OCI-LY3 (cell line): Measurements from ENCODE around the gene MYH6.

Source experiments
- H2AFZ ChIP-seq: fragments of 200-600, 300-600 bp; shearing (Covaris generic); 2 replicates; pipeline ENCODE4 v1.6.0; 2014; ENCODE audit warnings: antibody characterized with exemption, low read depth, low read length
- H3K27ac ChIP-seq: fragments of 200-600, 300-600 bp; sonication (generic); 2 replicates; pipeline ENCODE4 v1.5.1; 2014; ENCODE audit warnings: mild to moderate bottlenecking, low read length, moderate library complexity, mixed read lengths
- H3K27me3 ChIP-seq: fragments of 200-600, 300-600 bp; sonication (generic); 2 replicates; pipeline ENCODE4 v1.6.1; 2014; ENCODE audit warnings: low read depth, low read length, mixed read lengths
- H3K36me3 ChIP-seq: fragments of 200-600, 300-600 bp; sonication (generic); replicated peaks from 2 replicates; pipeline ENCODE3; 2014; ENCODE audit warnings: low read depth, low read length, mixed read lengths
- H3K4me1 ChIP-seq: fragments of 300-600, 200-600 bp; sonication (generic); 2 replicates; pipeline ENCODE4 v1.6.1; 2014; ENCODE audit warnings: low read length, mixed read lengths
- H3K4me2 ChIP-seq: fragments of 200-600, 300-600 bp; sonication (generic); 2 replicates; pipeline ENCODE4 v1.6.1; 2014; ENCODE audit warnings: low read length, mixed read lengths
- H3K4me3 ChIP-seq: fragments of 300-600, 200-600 bp; sonication (generic); 2 replicates; pipeline ENCODE4 v1.5.1; 2014; ENCODE audit warnings: antibody characterized with exemption, mild to moderate bottlenecking, low read length, moderate library complexity
- H3K79me2 ChIP-seq: fragments of 300-600, 200-600 bp; shearing (Covaris generic); 2 replicates; pipeline ENCODE4 v1.6.1; 2014; ENCODE audit warnings: mild to moderate bottlenecking, low read length, mixed read lengths
- H3K9ac ChIP-seq: fragments of 300-600, 200-600 bp; shearing (Covaris generic); 2 replicates; pipeline ENCODE4 v1.6.0; 2014; ENCODE audit warnings: mild to moderate bottlenecking, low read length, moderate library complexity
- H3K9me3 ChIP-seq: fragments of 200-600, 300-600 bp; shearing (Covaris generic); 2 replicates; pipeline ENCODE4 v1.6.1; 2014; ENCODE audit warnings: low read length, mixed read lengths; ENCODE audit not compliant: insufficient read depth
- H4K20me1 ChIP-seq: fragments of 200-600, 300-600 bp; sonication (generic); 2 replicates; pipeline ENCODE4 v1.6.1; 2016; ENCODE audit warnings: low read length, mixed read lengths; ENCODE audit not compliant: insufficient read depth
- EZH2phosphoT487 ChIP-seq: fragments of 200-600 bp; shearing (Covaris generic); IDR thresholded peaks from 2 replicates; pipeline ENCODE4 v1.6.1; 2018; ENCODE audit warnings: antibody characterized with exemption, mixed run types, low read depth
- TF ChIP-seq, protein P1 (sequence below): fragments of 200-600, 300-600 bp; sonication (generic); IDR thresholded peaks from 2 replicates; pipeline ENCODE4 v1.5.1; 2014; ENCODE audit warnings: antibody characterized with exemption, low read length, low read depth

The MYH6 gene

DNA sequence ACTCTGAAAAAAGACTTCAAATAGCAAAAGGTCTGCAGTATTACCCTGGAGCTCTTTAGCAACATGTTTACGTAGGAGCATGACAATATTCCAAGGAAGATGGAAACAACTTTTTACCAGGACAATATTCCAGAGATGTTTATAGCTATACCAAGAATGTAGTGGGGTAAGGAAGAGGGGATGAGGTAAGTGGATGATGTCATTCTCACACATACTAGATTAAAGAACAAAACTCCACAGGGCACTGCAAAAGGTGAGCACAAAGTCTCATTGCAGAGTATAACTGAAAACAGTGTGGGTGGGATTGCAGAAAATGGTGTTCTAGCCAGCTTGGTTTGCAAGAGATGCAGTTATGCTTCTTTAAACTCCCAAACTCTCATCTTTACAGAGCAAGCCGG, 22.8 kb downstream of the MYH6 start:
- no peak overlapping the region for H3K27ac ChIP-seq
- TF ChIP-seq EZH2phosphoT487: no peak
- TF ChIP-seq, protein P1, sequence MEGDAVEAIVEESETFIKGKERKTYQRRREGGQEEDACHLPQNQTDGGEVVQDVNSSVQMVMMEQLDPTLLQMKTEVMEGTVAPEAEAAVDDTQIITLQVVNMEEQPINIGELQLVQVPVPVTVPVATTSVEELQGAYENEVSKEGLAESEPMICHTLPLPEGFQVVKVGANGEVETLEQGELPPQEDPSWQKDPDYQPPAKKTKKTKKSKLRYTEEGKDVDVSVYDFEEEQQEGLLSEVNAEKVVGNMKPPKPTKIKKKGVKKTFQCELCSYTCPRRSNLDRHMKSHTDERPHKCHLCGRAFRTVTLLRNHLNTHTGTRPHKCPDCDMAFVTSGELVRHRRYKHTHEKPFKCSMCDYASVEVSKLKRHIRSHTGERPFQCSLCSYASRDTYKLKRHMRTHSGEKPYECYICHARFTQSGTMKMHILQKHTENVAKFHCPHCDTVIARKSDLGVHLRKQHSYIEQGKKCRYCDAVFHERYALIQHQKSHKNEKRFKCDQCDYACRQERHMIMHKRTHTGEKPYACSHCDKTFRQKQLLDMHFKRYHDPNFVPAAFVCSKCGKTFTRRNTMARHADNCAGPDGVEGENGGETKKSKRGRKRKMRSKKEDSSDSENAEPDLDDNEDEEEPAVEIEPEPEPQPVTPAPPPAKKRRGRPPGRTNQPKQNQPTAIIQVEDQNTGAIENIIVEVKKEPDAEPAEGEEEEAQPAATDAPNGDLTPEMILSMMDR: no peak
- H4K20me1 ChIP-seq: no peaks in the 10 kb centered on the region
- no peak overlapping the region for H2AFZ ChIP-seq
- H3K9ac ChIP-seq: no peak overlapping the region
- H3K9me3 ChIP-seq: no peaks in the 10 kb centered on the region
- no peaks in the 10 kb centered on the region for H3K79me2 ChIP-seq
- no peak overlapping the region for H3K4me3 ChIP-seq
- H3K4me2 ChIP-seq: no peak overlapping the region
- H3K4me1 ChIP-seq: no peaks in the 10 kb centered on the region
- H3K36me3 ChIP-seq: no peaks in the 10 kb centered on the region
- H3K27me3 ChIP-seq: peaks cover 5% of the 10 kb centered on the region

DNA sequence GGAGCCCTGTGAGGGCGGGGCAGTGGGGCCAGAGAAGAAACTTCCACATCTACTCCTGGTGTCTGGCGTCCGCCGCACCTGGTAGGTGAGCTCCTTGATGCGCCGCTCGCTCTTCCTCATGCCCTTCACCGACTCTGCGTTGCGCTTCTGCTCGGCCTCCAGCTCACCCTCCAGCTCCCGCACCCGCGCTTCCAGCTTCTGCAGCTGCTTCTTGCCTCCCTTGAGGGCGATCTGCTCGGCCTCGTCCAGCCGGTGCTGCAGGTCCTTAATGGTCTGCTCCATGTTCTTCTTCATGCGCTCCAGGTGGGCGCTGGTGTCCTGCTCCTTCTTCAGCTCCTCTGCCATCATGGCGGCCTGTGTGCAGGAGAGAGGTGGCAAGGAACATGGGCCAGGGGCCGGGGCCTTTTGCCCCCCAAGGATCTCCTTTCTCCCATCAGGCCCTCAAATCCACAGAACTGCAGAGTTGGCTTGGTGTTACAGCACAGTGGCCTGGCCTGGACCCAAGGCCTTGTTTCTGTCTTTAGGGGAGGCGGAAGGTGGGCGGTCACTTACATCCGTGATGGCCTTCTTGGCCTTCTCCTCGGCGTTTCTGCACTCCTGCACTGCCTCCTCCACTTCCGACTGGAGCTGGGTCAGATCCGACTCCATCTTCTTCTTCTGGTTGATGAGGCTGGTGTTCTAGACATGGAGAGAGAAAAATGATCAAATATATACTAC, 23.6 kb downstream of the MYH6 start:
- Histone ChIP-seq H3K27me3 (peaks cover 5% of the 10 kb centered on the region), H3K4me1 (no peaks in the 10 kb centered on the region), H3K36me3 (no peaks in the 10 kb centered on the region), H3K4me3 (no peak overlapping the region), H2AFZ (no peak overlapping the region), H3K9ac (no peak overlapping the region), H3K27ac (no peak overlapping the region), H3K4me2 (no peak overlapping the region), H3K9me3 (no peaks in the 10 kb centered on the region), H4K20me1 (no peaks in the 10 kb centered on the region), H3K79me2 (no peaks in the 10 kb centered on the region)
- TF ChIP-seq EZH2phosphoT487: no peak
- TF ChIP-seq, protein P1: no peak

DNA sequence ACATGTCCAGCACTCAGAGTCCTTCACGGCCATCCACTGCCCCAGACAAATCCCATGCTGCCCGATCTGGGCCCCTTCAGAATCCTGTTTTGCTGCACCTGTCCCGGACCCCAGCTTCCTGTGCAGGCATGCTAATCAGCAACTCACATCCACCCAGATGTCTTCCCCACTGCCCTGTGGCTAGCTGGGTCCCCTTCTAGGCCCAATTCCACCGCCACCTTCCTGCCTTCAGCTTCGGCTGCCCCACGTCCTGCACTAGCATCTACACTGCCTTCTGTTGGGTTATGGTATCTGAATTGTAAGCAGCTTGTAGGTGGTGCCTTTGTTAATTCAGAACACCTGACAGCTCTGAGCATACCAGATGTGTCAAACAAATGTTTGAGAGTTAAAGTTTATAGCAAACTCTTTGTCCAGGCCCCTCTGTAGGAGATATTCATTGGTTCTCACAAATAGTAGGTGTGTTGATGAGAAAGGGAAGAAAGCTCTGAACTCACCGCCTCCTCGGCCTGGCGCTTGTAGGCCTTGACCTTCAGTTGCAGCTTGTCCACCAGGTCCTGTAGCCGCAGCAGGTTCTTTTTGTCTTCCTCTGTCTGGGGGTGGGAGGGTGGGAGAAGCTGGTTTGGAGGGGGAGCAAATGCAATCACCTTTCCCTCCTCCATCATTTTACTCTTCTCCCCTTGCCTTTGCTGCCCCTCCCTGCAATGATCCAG, 25.2 kb downstream of the MYH6 start:
- H3K4me3 ChIP-seq: no peak overlapping the region
- H3K27ac ChIP-seq: no peak overlapping the region
- no peak overlapping the region for H3K9ac ChIP-seq
- TF ChIP-seq, protein P1: no peak
- no peak for TF ChIP-seq EZH2phosphoT487
- no peaks in the 10 kb centered on the region for H3K79me2 ChIP-seq
- H3K4me2 ChIP-seq: no peak overlapping the region
- no peaks in the 10 kb centered on the region for H3K9me3 ChIP-seq
- H3K27me3 ChIP-seq: peaks cover 11% of the 10 kb centered on the region
- H2AFZ ChIP-seq: no peak overlapping the region
- H3K4me1 ChIP-seq: no peaks in the 10 kb centered on the region
- H4K20me1 ChIP-seq: no peaks in the 10 kb centered on the region
- H3K36me3 ChIP-seq: no peaks in the 10 kb centered on the region

DNA sequence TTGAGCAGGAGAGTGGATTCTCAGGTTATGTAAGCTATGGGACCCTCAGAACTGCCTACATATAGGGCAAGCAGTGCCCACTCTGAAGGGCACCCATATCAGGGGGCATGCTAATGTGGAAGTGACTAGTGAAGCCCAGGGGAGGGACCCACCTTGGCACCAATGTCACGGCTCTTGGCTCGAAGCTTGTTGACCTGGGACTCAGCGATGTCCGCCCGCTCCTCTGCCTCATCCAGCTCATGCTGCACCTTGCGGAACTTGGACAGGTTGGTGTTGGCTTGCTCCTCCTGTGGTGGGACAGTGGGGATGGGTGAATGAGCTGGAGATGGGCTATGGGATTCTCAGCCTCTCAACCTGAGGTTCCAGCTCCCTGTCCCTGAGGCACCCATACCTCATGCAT, 25.8 kb downstream of the MYH6 start:
- H3K9ac ChIP-seq: no peak overlapping the region
- no peaks in the 10 kb centered on the region for H4K20me1 ChIP-seq
- no peak overlapping the region for H3K27ac ChIP-seq
- H3K4me1 ChIP-seq: no peaks in the 10 kb centered on the region
- H3K4me2 ChIP-seq: no peak overlapping the region
- H3K9me3 ChIP-seq: no peaks in the 10 kb centered on the region
- no peak overlapping the region for H3K4me3 ChIP-seq
- H3K27me3 ChIP-seq: peaks cover 11% of the 10 kb centered on the region
- no peaks in the 10 kb centered on the region for H3K79me2 ChIP-seq
- H3K36me3 ChIP-seq: no peaks in the 10 kb centered on the region
- H2AFZ ChIP-seq: no peak overlapping the region
- TF ChIP-seq, protein P1: no peak
- no peak for TF ChIP-seq EZH2phosphoT487
